Testis (tissue), 2 donors: ENCODE data around the gene ZCCHC7.
"Not testable (repeated sequence)": the region's sequence is repeated elsewhere in the genome, so short reads cannot be mapped to it uniquely, and the experiment has no call there.

Experiments used
- CTCF ChIP-seq, 3 experiments: fragments of 450-650 bp in 2 of 3; fragments of 200-600 bp in 1 of 3; sonication (generic) in 1 of 3; IDR thresholded peaks; one replicate each; pipeline ENCODE4 v1.5.1; 2016 to 2019; ENCODE audit warnings: antibody characterized with exemption in 3 of 3, mild to moderate bottlenecking in 2 of 3, moderate library complexity in 1 of 3
- POLR2A ChIP-seq: fragments of 450-650 bp; IDR thresholded peaks from one replicate; pipeline ENCODE4 v1.6.1; 2017; ENCODE audit warnings: antibody characterized with exemption, mild to moderate bottlenecking, moderate library complexity

GRCh38 chr9:37081507-37081906 lies 38.9 kb upstream of the ZCCHC7 start:
- TF ChIP-seq CTCF (IDR thresholded peaks at IDR 0.05); POLR2A: not testable (repeated sequence)
